Measurements from ENCODE around the gene PER3. TPM values are rescaled to one million over a fixed set of nuclear protein-coding genes. Genes with fewer than 3 reads are reported as not detected.

The PER3 gene
- total and polyA plus RNA-seq, 9 of the 15 experiments (the other 6 are each of a cell fraction or from before 2014, with no cell fraction given) = 11.9 to 22.5 (median 14.6) TPM

GRCh38 chr1:7747605-7748004 is 36.5 kb upstream of the PER3 start:
- Histone ChIP-seq H3K9me3 (replicated peaks; ENCODE audit: control insufficient read depth, insufficient read depth, low read depth, low read length) (no peaks in the 10 kb centered on the region), H3K4me2 (ENCODE audit: insufficient read depth, low read length) (no peak overlapping the region), H3K27ac (ENCODE audit: extremely low read depth, low read depth, low read length) (no peak overlapping the region), H2AFZ (ENCODE audit: low read depth, low read length) (no peak overlapping the region), H3K79me2 (ENCODE audit: control insufficient read depth, insufficient read depth, low read length) (no peaks in the 10 kb centered on the region), H4K20me1 (replicated peaks; ENCODE audit: control insufficient read depth, insufficient read depth, low read length) (0 out of 2 replicates have a peak, but pooled peaks cover 5% of the 10 kb centered on the region), H3K4me1 (replicated peaks in 1 of 2; ENCODE audit: control insufficient read depth in 2 of 2, insufficient read depth in 2 of 2, low read length in 2 of 2) (no peaks in the 10 kb centered on the region), H3K27me3 (ENCODE audit: control insufficient read depth in 2 of 2, insufficient read depth in 2 of 2, low read length in 2 of 2) (peaks cover 51 to 55% of the 10 kb centered on the region in 2 experiments), H3K36me3 (ENCODE audit: control insufficient read depth, insufficient read depth, low read length) (no peaks in the 10 kb centered on the region), H3K4me3 (no peak overlapping the region), H3K9ac (ENCODE audit: insufficient read depth in 1 of 2, low read depth in 2 of 2, low read length in 2 of 2) (no peak overlapping the region), H3K9me1 (ENCODE audit: control insufficient read depth, insufficient read depth, low read length) (no peaks in the 10 kb centered on the region)
- intact Hi-C loops (cut with micrococcal nuclease) (no loop called here), in situ Hi-C loops (cut with MboI) (no loop called here)
- ChIA-PET POLR2A (interaction anchor here (0.6 kb wide), 1 partner anchor 100 kb away, joined by 3 read pairs; no protein-coding TSS in a partner anchor), CTCF (ENCODE audit: low intra/inter-chr PET ratio) (interaction anchor here (1.5 kb wide), 1 partner anchor 78 kb away, joined by 4 read pairs; no protein-coding TSS in a partner anchor)
- WGBS (ENCODE audit: insufficient coverage, low coverage, missing lambda C conversion rate) = 9% methylated on average over 5 of the region's 5 CpGs
- TF ChIP-seq CEBPB (tag; IDR thresholded peaks at IDR 0.05) (no peak), ZFPM2 (CRISPR knock-in tag; IDR thresholded peaks at IDR 0.05) (no peak), CEBPG (CRISPR knock-in tag; IDR thresholded peaks at IDR 0.05) (no peak), CEBPG (tag; conservative IDR thresholded peaks at IDR 0.05 in 1 of 2, IDR thresholded peaks at IDR 0.05 in 1 of 2) (no peak), ZNF431 (CRISPR knock-in tag; IDR thresholded peaks at IDR 0.05) (no peak), ZC3H4 (CRISPR knock-in tag; IDR thresholded peaks at IDR 0.05; ENCODE audit: borderline replicate concordance) (no peak), FOXA1 (IDR thresholded peaks at IDR 0.05; ENCODE audit: borderline replicate concordance) (no peak), MNT (conservative IDR thresholded peaks at IDR 0.05) (no peak), MBD2 (IDR thresholded peaks at IDR 0.05; ENCODE audit: borderline replicate concordance, low read depth) (no peak), ETS1 (conservative IDR thresholded peaks at IDR 0.05; ENCODE audit: control insufficient read depth, low read depth, low read length) (no peak), IFI16 (CRISPR knock-in tag; IDR thresholded peaks at IDR 0.05) (no peak)
- ATAC-seq = no peak
- FAIRE-seq = no peak
- BruUV-seq (replicated peaks) = no TSS peak
- no peak for DNase-seq (ENCODE audit: extremely low read depth in 1 of 4, low spot score in 3 of 4)

Measured in K562 (cell line).